Neuronal stem cell (in vitro differentiated cells): ENCODE data around the gene THOC5.
"Not testable (repeated sequence)": the region's sequence is repeated elsewhere in the genome, so short reads cannot be mapped to it uniquely, and the experiment has no call there.

ENCODE experiments used
- DNase-seq: peaks from one replicate; pipeline ENCODE4 v3.0.0-alpha.2; 2013; ENCODE audit warnings: low spot score
- H2AFZ ChIP-seq: one replicate; pipeline ENCODE4 v1.6.1; 2013; ENCODE audit warnings: mild to moderate bottlenecking, low read length, inconsistent platforms
- H2AK5ac ChIP-seq: 2 replicates; pipeline ENCODE4 v1.6.1; 2013; ENCODE audit warnings: low read depth, mild to moderate bottlenecking, inconsistent platforms, low read length, moderate library complexity, mixed read lengths
- H2BK120ac ChIP-seq: 2 replicates; pipeline ENCODE4 v1.6.1; 2013; ENCODE audit warnings: low read depth, mild to moderate bottlenecking, inconsistent platforms, low read length, moderate library complexity, mixed read lengths
- H2BK12ac ChIP-seq: one replicate; pipeline ENCODE4 v1.6.1; 2013; ENCODE audit warnings: low read length, inconsistent platforms
- H2BK15ac ChIP-seq: 2 replicates; pipeline ENCODE4 v1.6.1; 2013; ENCODE audit warnings: mild to moderate bottlenecking, low read length, inconsistent platforms, mixed read lengths
- H2BK5ac ChIP-seq: one replicate; pipeline ENCODE4 v1.6.1; 2013; ENCODE audit warnings: inconsistent platforms, mild to moderate bottlenecking, low read length, moderate library complexity
- H3K14ac ChIP-seq: one replicate; pipeline ENCODE4 v1.6.1; 2013; ENCODE audit warnings: low read length, inconsistent platforms
- H3K18ac ChIP-seq: 2 replicates; pipeline ENCODE4 v1.6.1; 2013; ENCODE audit warnings: low read length, inconsistent platforms
- H3K23ac ChIP-seq: 2 replicates; pipeline ENCODE4 v1.6.1; 2013; ENCODE audit warnings: low read depth, mild to moderate bottlenecking, mixed read lengths, low read length, inconsistent platforms; ENCODE audit not compliant: poor library complexity
- H3K27ac ChIP-seq: replicated peaks from 3 replicates; pipeline ENCODE4 v1.5.1; 2013; ENCODE audit warnings: low read length, inconsistent platforms
- H3K27me3 ChIP-seq, 3 experiments: 2 replicates each; pipeline ENCODE4 v1.6.1; 2013; ENCODE audit warnings: low read length in 3 of 3, mild to moderate bottlenecking in 2 of 3, inconsistent platforms in 1 of 3, low read depth in 1 of 3, mixed read lengths in 1 of 3, moderate library complexity in 1 of 3; ENCODE audit not compliant: control insufficient read depth in 3 of 3, insufficient read depth in 3 of 3
- H3K36me3 ChIP-seq, 2 donors: replicated peaks in 1 of 2; 2 replicates each; pipeline ENCODE4 v1.6.1; 2013; ENCODE audit warnings: low read length in 2 of 2; ENCODE audit not compliant: control insufficient read depth in 2 of 2, insufficient read depth in 2 of 2
- H3K4ac ChIP-seq: 2 replicates; pipeline ENCODE4 v1.6.1; 2013; ENCODE audit warnings: inconsistent platforms, mild to moderate bottlenecking, low read length, moderate library complexity
- H3K4me1 ChIP-seq, 2 donors: 1 replicate in 1 of 2; 2 replicates in 1 of 2; pipeline ENCODE4 v1.6.1; 2013; ENCODE audit warnings: low read length in 2 of 2, low read depth in 1 of 2; ENCODE audit not compliant: control insufficient read depth in 2 of 2, insufficient read depth in 1 of 2
- H3K4me2 ChIP-seq: one replicate; pipeline ENCODE4 v1.6.1; 2013; ENCODE audit warnings: mild to moderate bottlenecking, low read length, inconsistent platforms; ENCODE audit not compliant: insufficient read depth, poor library complexity, severe bottlenecking
- H3K4me3 ChIP-seq, 2 donors: 2 replicates each; pipeline ENCODE4 v1.5.1; 2013; ENCODE audit warnings: low read length in 2 of 2, mild to moderate bottlenecking in 2 of 2, inconsistent platforms in 1 of 2, moderate library complexity in 1 of 2
- H3K79me1 ChIP-seq: one replicate; pipeline ENCODE4 v1.6.1; 2013; ENCODE audit warnings: low read depth, mild to moderate bottlenecking, inconsistent platforms, low read length, moderate library complexity
- H3K9ac ChIP-seq: one replicate; pipeline ENCODE4 v1.6.1; 2013; ENCODE audit warnings: mild to moderate bottlenecking, low read depth, low read length, inconsistent platforms; ENCODE audit not compliant: poor library complexity
- H3K9me3 ChIP-seq, 2 donors: replicated peaks in 1 of 2; 2 replicates each; pipeline versions ENCODE3 to v1.6.1; 2013; ENCODE audit warnings: low read length in 2 of 2, mild to moderate bottlenecking in 2 of 2, inconsistent platforms in 1 of 2, low read depth in 1 of 2, mixed read lengths in 1 of 2, moderate library complexity in 1 of 2; ENCODE audit not compliant: control insufficient read depth in 2 of 2, insufficient read depth in 1 of 2
- H4K8ac ChIP-seq: one replicate; pipeline ENCODE4 v1.6.1; 2013; ENCODE audit warnings: low read depth, mild to moderate bottlenecking, inconsistent platforms, low read length, moderate library complexity
- H4K91ac ChIP-seq: one replicate; pipeline ENCODE4 v1.6.1; 2013; ENCODE audit warnings: low read length, low read depth, mild to moderate bottlenecking, inconsistent platforms; ENCODE audit not compliant: poor library complexity
- WGBS, 2 donors: extraction: QIAGEN DNeasy Blood & Tissue Kit; methylation state at CpG; one replicate each; pipeline ENCODE4 v1.1.7; 2013; ENCODE audit warnings: missing lambda C conversion rate in 2 of 2, mixed read lengths in 1 of 2; ENCODE audit not compliant: insufficient read length in 2 of 2, insufficient replicate concordance in 1 of 2; ENCODE audit errors: extremely low coverage in 2 of 2; 5-methylcytosine and 5-hydroxymethylcytosine counted together

THOC5 gene

DNA sequence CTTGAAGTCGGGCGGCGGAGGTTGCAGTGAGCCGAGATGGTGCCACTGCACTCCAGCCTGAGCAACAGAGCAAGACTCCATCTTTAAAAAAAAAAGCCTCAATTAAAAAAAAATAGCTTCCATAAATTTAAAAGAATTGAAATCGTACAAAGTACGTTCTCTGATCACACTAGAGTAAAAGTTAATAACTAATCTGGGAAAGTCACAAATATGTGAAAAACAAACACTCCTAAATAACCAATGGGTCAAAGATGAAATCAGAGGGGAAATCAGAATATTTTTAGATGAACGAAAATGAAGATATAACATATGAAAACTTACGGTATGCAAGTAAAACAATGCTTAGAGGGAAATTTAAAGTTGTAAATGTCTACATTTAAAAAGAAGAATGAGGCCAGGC lies 53.7 kb downstream of the THOC5 start:
- Histone ChIP-seq H3K9ac (no peak overlapping the region), H3K27ac (no peak overlapping the region), H3K36me3 (peaks cover 0 to 14% of the 10 kb centered on the region in 2 donors), H3K4me1 (peaks cover 0 to 3% of the 10 kb centered on the region in 2 donors), H2BK5ac (no peak overlapping the region), H3K18ac (no peak overlapping the region), H2AK5ac (no peak overlapping the region), H3K79me1 (no peaks in the 10 kb centered on the region), H2BK120ac (no peak overlapping the region), H3K27me3 (no peaks in the 10 kb centered on the region), H3K4ac (no peak overlapping the region), H4K8ac (no peak overlapping the region), H3K23ac (no peak overlapping the region), H3K14ac (no peak overlapping the region), H2BK12ac (no peak overlapping the region), H3K4me3 (no peak overlapping the region), H3K9me3 (peaks cover 0 to under 1% of the 10 kb centered on the region in 2 donors), H2BK15ac (no peak overlapping the region), H4K91ac (no peak overlapping the region), H3K4me2 (no peak overlapping the region), H2AFZ (no peak overlapping the region)
- no peak for DNase-seq
- no CpG with 5 or more reads among the region's 8 CpGs for WGBS, 2 donors

DNA sequence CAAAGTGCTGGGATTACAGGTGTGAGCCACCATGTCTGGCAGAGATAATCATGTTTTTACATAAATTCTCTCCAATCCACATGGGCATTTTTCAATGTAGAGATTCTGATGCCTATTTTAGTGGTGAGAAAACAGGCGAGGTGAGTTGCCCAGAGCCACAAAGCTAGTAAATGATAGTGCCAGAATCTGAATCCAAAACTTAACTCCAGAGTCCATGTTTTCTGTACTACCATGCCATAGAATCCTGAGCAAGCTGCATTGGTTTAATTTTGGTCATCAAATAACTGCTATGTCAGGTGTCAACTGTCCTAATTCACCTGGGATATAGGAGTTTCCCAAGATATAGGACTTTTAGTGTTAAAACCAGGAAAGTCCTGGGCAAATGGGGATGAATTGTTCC lies 59.9 kb downstream of the THOC5 start:
- Histone ChIP-seq H3K27me3 (no peaks in the 10 kb centered on the region), H3K23ac (no peak overlapping the region), H2BK12ac (no peak overlapping the region), H3K4ac (no peak overlapping the region), H3K36me3 (peaks cover 3 to 6% of the 10 kb centered on the region in 2 donors), H3K4me1 (no peaks in the 10 kb centered on the region), H2AK5ac (no peak overlapping the region), H2AFZ (no peak overlapping the region), H3K79me1 (no peaks in the 10 kb centered on the region), H3K9ac (no peak overlapping the region), H2BK15ac (no peak overlapping the region), H2BK5ac (no peak overlapping the region), H3K9me3 (peaks cover 4 to 5% of the 10 kb centered on the region in 2 donors), H3K14ac (no peak overlapping the region), H3K18ac (no peak overlapping the region), H4K8ac (no peak overlapping the region), H3K27ac (no peak overlapping the region), H4K91ac (no peak overlapping the region), H2BK120ac (no peak overlapping the region), H3K4me3 (no peak overlapping the region), H3K4me2 (no peak overlapping the region)
- WGBS, 2 donors, result no CpG with 5 or more reads among the region's 1 CpG
- no peak for DNase-seq

DNA sequence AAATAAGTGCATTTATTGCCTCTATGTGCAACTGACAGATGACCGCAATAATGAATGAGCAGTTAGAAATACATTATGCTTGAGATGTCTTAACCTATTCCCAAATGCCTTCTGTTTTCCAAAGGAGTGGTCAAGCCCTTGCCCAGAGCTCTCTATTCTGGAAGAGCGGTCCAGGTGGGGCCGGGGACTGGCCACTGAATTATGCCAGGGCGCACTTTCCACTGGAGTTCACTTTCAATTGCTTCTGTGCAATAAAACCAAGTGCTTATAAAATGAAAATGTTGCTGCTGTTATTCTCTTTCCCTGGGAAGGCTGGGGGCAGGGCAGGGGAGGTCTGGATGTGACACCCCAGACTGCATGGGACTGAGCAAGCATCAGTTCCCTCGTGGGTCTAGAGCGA lies 62.5 kb downstream of the THOC5 start:
- H2BK120ac ChIP-seq, result no peak overlapping the region
- no peak overlapping the region for H3K4me3 ChIP-seq
- peaks cover 3 to 11% of the 10 kb centered on the region in 2 donors for H3K36me3 ChIP-seq
- no peak overlapping the region for H2BK12ac ChIP-seq
- WGBS, 2 donors, result no CpG with 5 or more reads among the region's 6 CpGs
- no peak overlapping the region for H3K4me2 ChIP-seq
- H3K9ac ChIP-seq, result no peak overlapping the region
- no peak overlapping the region for H2AK5ac ChIP-seq
- H3K79me1 ChIP-seq, result no peaks in the 10 kb centered on the region
- H4K91ac ChIP-seq, result no peak overlapping the region
- DNase-seq, result no peak
- no peaks in the 10 kb centered on the region for H3K4me1 ChIP-seq
- H2BK15ac ChIP-seq, result no peak overlapping the region
- no peak overlapping the region for H2AFZ ChIP-seq
- H3K18ac ChIP-seq, result no peak overlapping the region
- no peak overlapping the region for H2BK5ac ChIP-seq
- H3K27me3 ChIP-seq, result no peaks in the 10 kb centered on the region
- no peak overlapping the region for H3K23ac ChIP-seq
- H3K14ac ChIP-seq, result no peak overlapping the region
- H3K4ac ChIP-seq, result no peak overlapping the region
- no peak overlapping the region for H4K8ac ChIP-seq
- peaks cover 4 to 5% of the 10 kb centered on the region in 2 donors for H3K9me3 ChIP-seq
- no peak overlapping the region for H3K27ac ChIP-seq

DNA sequence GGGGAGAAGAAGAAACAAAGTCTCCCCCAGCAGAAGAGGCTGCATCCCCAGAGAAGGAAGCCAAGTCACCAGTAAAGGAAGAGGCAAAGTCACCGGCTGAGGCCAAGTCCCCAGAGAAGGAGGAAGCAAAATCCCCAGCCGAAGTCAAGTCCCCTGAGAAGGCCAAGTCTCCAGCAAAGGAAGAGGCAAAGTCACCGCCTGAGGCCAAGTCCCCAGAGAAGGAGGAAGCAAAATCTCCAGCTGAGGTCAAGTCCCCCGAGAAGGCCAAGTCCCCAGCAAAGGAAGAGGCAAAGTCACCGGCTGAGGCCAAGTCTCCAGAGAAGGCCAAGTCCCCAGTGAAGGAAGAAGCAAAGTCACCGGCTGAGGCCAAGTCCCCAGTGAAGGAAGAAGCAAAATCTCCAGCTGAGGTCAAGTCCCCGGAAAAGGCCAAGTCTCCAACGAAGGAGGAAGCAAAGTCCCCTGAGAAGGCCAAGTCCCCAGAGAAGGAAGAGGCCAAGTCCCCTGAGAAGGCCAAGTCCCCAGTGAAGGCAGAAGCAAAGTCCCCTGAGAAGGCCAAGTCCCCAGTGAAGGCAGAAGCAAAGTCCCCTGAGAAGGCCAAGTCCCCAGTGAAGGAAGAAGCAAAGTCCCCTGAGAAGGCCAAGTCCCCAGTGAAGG lies 64.3 kb downstream of the THOC5 start:
- not testable (repeated sequence) for H3K4me1 ChIP-seq, H2BK12ac ChIP-seq, H3K23ac ChIP-seq, H4K8ac ChIP-seq, H2AFZ ChIP-seq, H3K14ac ChIP-seq, H4K91ac ChIP-seq, DNase-seq, H2BK120ac ChIP-seq, H3K79me1 ChIP-seq, H3K18ac ChIP-seq, H3K9me3 ChIP-seq, H3K27ac ChIP-seq, H2BK15ac ChIP-seq, H2AK5ac ChIP-seq, H3K4me3 ChIP-seq, H3K4ac ChIP-seq, H3K27me3 ChIP-seq, H3K4me2 ChIP-seq, H2BK5ac ChIP-seq, H3K9ac ChIP-seq
- H3K36me3 ChIP-seq, result peaks cover 0 to 13% of the 10 kb centered on the region in 2 donors
- no CpG with 5 or more reads among the region's 8 CpGs for WGBS, 2 donors
